Activated CD8-positive, alpha-beta T cell treated with anti-CD3 and anti-CD28 coated beads for 36 hours (primary cell): ENCODE data around the gene KCNN2. TPM values are rescaled to one million over a fixed set of nuclear protein-coding genes. Genes with fewer than 3 reads are reported as not detected.

ENCODE experiments used
- ATAC-seq: fragments of 200-7000 bp; cut with Tn5 transposase; one replicate; pipeline ENCODE4 v1.10.0; 2021; ENCODE audit warnings: mild to moderate bottlenecking, moderate library complexity
- CTCF ChIA-PET: fragments of 350-600 bp; sonication (Branson Sonifier 250); formaldehyde crosslinking; loops from one replicate; lab custom pipeline; 2021; ENCODE audit warnings: antibody characterized with exemption; lab: Charles Lee
- POLR2A ChIA-PET: fragments of 350-600 bp; sonication (Branson Sonifier 250); formaldehyde crosslinking; loops from one replicate; lab custom pipeline; 2021; ENCODE audit warnings: antibody characterized with exemption; lab: Charles Lee
- DNase-seq: peaks from one replicate; pipeline ENCODE4 v3.0.0-alpha.2; 2020
- H3K27ac Mint-ChIP-seq: one replicate; pipeline ENCODE4 v1.8.0; 2021; ENCODE audit warnings: mild to moderate bottlenecking, mixed read lengths
- H3K27me3 Mint-ChIP-seq: one replicate; pipeline ENCODE4 v1.8.0; 2021; ENCODE audit warnings: mixed read lengths
- H3K36me3 Mint-ChIP-seq: one replicate; pipeline ENCODE4 v1.8.0; 2021; ENCODE audit warnings: low read depth, mixed read lengths
- H3K4me1 Mint-ChIP-seq: one replicate; pipeline ENCODE4 v1.8.0; 2021; ENCODE audit warnings: low read depth, mixed read lengths
- H3K4me3 Mint-ChIP-seq: one replicate; pipeline ENCODE4 v1.8.0; 2021; ENCODE audit warnings: mild to moderate bottlenecking, moderate library complexity, mixed read lengths
- H3K9me3 Mint-ChIP-seq: one replicate; pipeline ENCODE4 v1.8.0; 2021; ENCODE audit warnings: mixed read lengths
- CTCF ChIP-seq: fragments of 200-600 bp; IDR thresholded peaks from one replicate; pipeline ENCODE4 v1.8.0; 2022; ENCODE audit warnings: antibody characterized with exemption, mild to moderate bottlenecking
- intact Hi-C: fragments of 100-400 bp; cut with micrococcal nuclease; formaldehyde crosslinking; loops from one replicate; pipeline ENCODE4 v1.10.0; 2022
- total RNA-seq, 2 experiments: library from RNA; stranded (reverse); gene quantifications; one replicate each; pipeline ENCODE4 v1.2.3, GENCODE V29; 2021

Gene KCNN2
- total RNA-seq, 2 experiments from 2014 or later, result not detected

GRCh38 chr5:114469372-114469771 is 107.5 kb downstream of the KCNN2 start:
- H3K27ac Mint-ChIP-seq, result no peak overlapping the region
- H3K27me3 Mint-ChIP-seq, result no peaks in the 10 kb centered on the region
- H3K36me3 Mint-ChIP-seq, result no peaks in the 10 kb centered on the region
- ChIA-PET POLR2A (no interaction called here), CTCF (no interaction called here)
- H3K9me3 Mint-ChIP-seq, result no peaks in the 10 kb centered on the region
- intact Hi-C loops, result no loop called here
- no peaks in the 10 kb centered on the region for H3K4me1 Mint-ChIP-seq
- no peak for TF ChIP-seq CTCF
- H3K4me3 Mint-ChIP-seq, result no peak overlapping the region
- no peak for ATAC-seq
- DNase-seq, result no peak

GRCh38 chr5:114471529-114471928 is 109.7 kb downstream of the KCNN2 start:
- intact Hi-C loops, result no loop called here
- H3K27ac Mint-ChIP-seq, result no peak overlapping the region
- ATAC-seq, result no peak
- no peaks in the 10 kb centered on the region for H3K27me3 Mint-ChIP-seq
- H3K9me3 Mint-ChIP-seq, result no peaks in the 10 kb centered on the region
- no peak for DNase-seq
- H3K36me3 Mint-ChIP-seq, result no peaks in the 10 kb centered on the region
- no peak for TF ChIP-seq CTCF
- no peaks in the 10 kb centered on the region for H3K4me1 Mint-ChIP-seq
- no peak overlapping the region for H3K4me3 Mint-ChIP-seq
- POLR2A ChIA-PET, result no interaction called here
- CTCF ChIA-PET, result no interaction called here

GRCh38 chr5:114473541-114473940 is 111.7 kb downstream of the KCNN2 start:
- H3K4me3 Mint-ChIP-seq, result no peak overlapping the region
- CTCF ChIA-PET, result no interaction called here
- ATAC-seq (no peak), DNase-seq (no peak)
- intact Hi-C loops, result no loop called here
- H3K36me3 Mint-ChIP-seq, result no peaks in the 10 kb centered on the region
- POLR2A ChIA-PET, result no interaction called here
- H3K4me1 Mint-ChIP-seq, result no peaks in the 10 kb centered on the region
- H3K27me3 Mint-ChIP-seq, result no peaks in the 10 kb centered on the region
- peaks cover 7% of the 10 kb centered on the region for H3K9me3 Mint-ChIP-seq
- no peak overlapping the region for H3K27ac Mint-ChIP-seq
- TF ChIP-seq CTCF, result no peak

GRCh38 chr5:114477816-114478334 is 116.0 kb downstream of the KCNN2 start:
- Mint-ChIP-seq H3K27ac (no peak overlapping the region), H3K36me3 (no peaks in the 10 kb centered on the region), H3K9me3 (peaks cover 11% of the 10 kb centered on the region), H3K27me3 (no peaks in the 10 kb centered on the region), H3K4me1 (no peaks in the 10 kb centered on the region), H3K4me3 (no peak overlapping the region)
- POLR2A ChIA-PET, result no interaction called here
- no peak for TF ChIP-seq CTCF
- CTCF ChIA-PET, result no interaction called here
- no peak for ATAC-seq
- intact Hi-C loops, result no loop called here
- DNase-seq, result no peak

- no peak overlapping the region for H3K27ac Mint-ChIP-seq
- ATAC-seq, result no peak
- no peaks in the 10 kb centered on the region for H3K36me3 Mint-ChIP-seq
- POLR2A ChIA-PET, result no interaction called here
- no peaks in the 10 kb centered on the region for H3K27me3 Mint-ChIP-seq
- CTCF ChIA-PET, result no interaction called here
- intact Hi-C loops, result no loop called here
- H3K9me3 Mint-ChIP-seq, result no peaks in the 10 kb centered on the region
- no peak overlapping the region for H3K4me3 Mint-ChIP-seq
- H3K4me1 Mint-ChIP-seq, result no peaks in the 10 kb centered on the region
- DNase-seq, result no peak
- no peak for TF ChIP-seq CTCF
Measured at GRCh38 chr5:114500756-114501155, 138.9 kb downstream of the KCNN2 start.
